ENCODE measurements around the gene PROX1. TPM values are rescaled to one million over a fixed set of nuclear protein-coding genes. Genes with fewer than 3 reads are reported as not detected.

Gene PROX1
- total and polyA plus RNA-seq, 2 donors (not counting 1 experiment from before 2014, with no cell fraction given), result 0.24 to 3.8 TPM

DNA sequence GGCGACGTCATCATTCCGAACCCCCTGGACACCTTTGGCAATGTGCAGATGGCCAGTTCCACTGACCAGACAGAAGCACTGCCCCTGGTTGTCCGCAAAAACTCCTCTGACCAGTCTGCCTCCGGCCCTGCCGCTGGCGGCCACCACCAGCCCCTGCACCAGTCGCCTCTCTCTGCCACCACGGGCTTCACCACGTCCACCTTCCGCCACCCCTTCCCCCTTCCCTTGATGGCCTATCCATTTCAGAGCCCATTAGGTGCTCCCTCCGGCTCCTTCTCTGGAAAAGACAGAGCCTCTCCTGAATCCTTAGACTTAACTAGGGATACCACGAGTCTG is 10.0 kb downstream of the PROX1 start:
- Mint-ChIP-seq H3K27me3 (no peaks in the 10 kb centered on the region), H3K27ac (no peak overlapping the region), H3K4me1 (no peaks in the 10 kb centered on the region), H3K9me3 (ENCODE audit: insufficient read depth) (no peaks in the 10 kb centered on the region), H3K4me3 (no peak overlapping the region)
- Histone ChIP-seq H3K4me3 (ENCODE audit: control extremely low read depth in 1 of 5, extremely low read depth in 1 of 5, insufficient read depth in 1 of 5, low read depth in 2 of 5, low read length in 4 of 5) (no peak overlapping the region), H3K4me1 (ENCODE audit: control insufficient read depth in 2 of 2, insufficient read depth in 2 of 2, low read length in 2 of 2) (no peaks in the 10 kb centered on the region), H4K20me1 (ENCODE audit: control insufficient read depth, insufficient read depth, low read length, poor library complexity, severe bottlenecking) (no peaks in the 10 kb centered on the region), H3K9me3 (ENCODE audit: control extremely low read depth in 1 of 3, control insufficient read depth in 2 of 3, insufficient read depth in 1 of 3, low read length in 2 of 3) (peaks cover 0 to 14% (median 0%) of the 10 kb centered on the region in 3 donors), H3K36me3 (replicated peaks in 1 of 2; ENCODE audit: control extremely low read depth in 1 of 2, control insufficient read depth in 1 of 2, extremely low read depth in 1 of 2, insufficient read depth in 2 of 2, low read length in 1 of 2) (no peaks in the 10 kb centered on the region), H3K79me2 (ENCODE audit: control insufficient read depth, insufficient read depth, low read length) (no peaks in the 10 kb centered on the region), H3K9ac (ENCODE audit: low read length) (no peak overlapping the region), H3K27ac (ENCODE audit: low read length in 2 of 2) (no peak overlapping the region), H3K4me2 (replicated peaks; ENCODE audit: low read depth, low read length, poor library complexity, severe bottlenecking) (no peak overlapping the region), H2AFZ (ENCODE audit: insufficient read depth, low read depth, low read length, poor library complexity, severe bottlenecking) (no peak overlapping the region), H3K27me3 (replicated peaks in 1 of 4; ENCODE audit: control extremely low read depth in 1 of 4, control insufficient read depth in 3 of 4, insufficient read depth in 4 of 4, low read length in 3 of 4) (peaks cover 0 to 4% (median under 1%) of the 10 kb centered on the region in 4 experiments)
- intact Hi-C loops (cut with micrococcal nuclease), result no loop called here
- ChIA-PET POLR2A (no interaction called here), CTCF (no interaction called here)
- no peak for TF ChIP-seq EZH2 (IDR thresholded peaks at IDR 0.05; ENCODE audit: borderline replicate concordance, insufficient read depth, low read depth, low read length, poor library complexity, severe bottlenecking)
- TF ChIP-seq, protein P1, sequence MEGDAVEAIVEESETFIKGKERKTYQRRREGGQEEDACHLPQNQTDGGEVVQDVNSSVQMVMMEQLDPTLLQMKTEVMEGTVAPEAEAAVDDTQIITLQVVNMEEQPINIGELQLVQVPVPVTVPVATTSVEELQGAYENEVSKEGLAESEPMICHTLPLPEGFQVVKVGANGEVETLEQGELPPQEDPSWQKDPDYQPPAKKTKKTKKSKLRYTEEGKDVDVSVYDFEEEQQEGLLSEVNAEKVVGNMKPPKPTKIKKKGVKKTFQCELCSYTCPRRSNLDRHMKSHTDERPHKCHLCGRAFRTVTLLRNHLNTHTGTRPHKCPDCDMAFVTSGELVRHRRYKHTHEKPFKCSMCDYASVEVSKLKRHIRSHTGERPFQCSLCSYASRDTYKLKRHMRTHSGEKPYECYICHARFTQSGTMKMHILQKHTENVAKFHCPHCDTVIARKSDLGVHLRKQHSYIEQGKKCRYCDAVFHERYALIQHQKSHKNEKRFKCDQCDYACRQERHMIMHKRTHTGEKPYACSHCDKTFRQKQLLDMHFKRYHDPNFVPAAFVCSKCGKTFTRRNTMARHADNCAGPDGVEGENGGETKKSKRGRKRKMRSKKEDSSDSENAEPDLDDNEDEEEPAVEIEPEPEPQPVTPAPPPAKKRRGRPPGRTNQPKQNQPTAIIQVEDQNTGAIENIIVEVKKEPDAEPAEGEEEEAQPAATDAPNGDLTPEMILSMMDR (IDR thresholded peaks at IDR 0.05), result no peak
- no peak for ATAC-seq (ENCODE audit: low read depth)
- no peak for DNase-seq
- WGBS (ENCODE audit: insufficient coverage), result 93% methylated on average over 13 of the region's 13 CpGs

DNA sequence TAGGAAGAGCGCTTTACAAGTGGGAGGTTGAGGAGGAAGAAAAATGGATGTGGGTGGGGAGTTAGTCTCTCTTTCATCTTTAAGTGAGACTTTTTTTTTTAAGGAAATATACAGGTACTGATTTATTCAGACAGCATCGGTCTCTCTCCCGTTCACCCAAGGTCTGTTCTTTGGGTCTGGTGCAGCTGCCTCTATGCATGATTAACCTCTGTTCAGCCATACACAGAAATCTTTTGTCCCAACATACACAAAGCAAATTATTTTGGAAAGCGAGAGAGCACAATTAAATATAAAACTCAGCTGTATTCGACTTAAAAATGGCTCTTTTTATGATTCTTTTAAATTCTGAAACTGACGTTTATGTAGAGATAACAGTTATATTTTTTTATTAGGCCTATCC is 11.0 kb downstream of the PROX1 start:
- H4K20me1 ChIP-seq (ENCODE audit: control insufficient read depth, insufficient read depth, low read length, poor library complexity, severe bottlenecking), result no peaks in the 10 kb centered on the region
- no peak overlapping the region for H2AFZ ChIP-seq (ENCODE audit: insufficient read depth, low read depth, low read length, poor library complexity, severe bottlenecking)
- no peak overlapping the region for H3K4me2 ChIP-seq (replicated peaks; ENCODE audit: low read depth, low read length, poor library complexity, severe bottlenecking)
- Mint-ChIP-seq H3K4me1 (no peaks in the 10 kb centered on the region), H3K27ac (no peak overlapping the region), H3K4me3 (no peak overlapping the region), H3K9me3 (ENCODE audit: insufficient read depth) (no peaks in the 10 kb centered on the region), H3K27me3 (no peaks in the 10 kb centered on the region)
- H3K4me1 ChIP-seq (ENCODE audit: control insufficient read depth in 2 of 2, insufficient read depth in 2 of 2, low read length in 2 of 2), result no peaks in the 10 kb centered on the region
- TF ChIP-seq, protein P1 (IDR thresholded peaks at IDR 0.05), result no peak
- TF ChIP-seq EZH2 (IDR thresholded peaks at IDR 0.05; ENCODE audit: borderline replicate concordance, insufficient read depth, low read depth, low read length, poor library complexity, severe bottlenecking), result no peak
- no peaks in the 10 kb centered on the region for H3K36me3 ChIP-seq (replicated peaks in 1 of 2; ENCODE audit: control extremely low read depth in 1 of 2, control insufficient read depth in 1 of 2, extremely low read depth in 1 of 2, insufficient read depth in 2 of 2, low read length in 1 of 2)
- no peak for DNase-seq
- no peak overlapping the region for H3K27ac ChIP-seq (ENCODE audit: low read length in 2 of 2)
- ChIA-PET CTCF (no interaction called here), POLR2A (no interaction called here)
- H3K79me2 ChIP-seq (ENCODE audit: control insufficient read depth, insufficient read depth, low read length), result no peaks in the 10 kb centered on the region
- no CpG with 5 or more reads among the region's 6 CpGs for WGBS (ENCODE audit: insufficient coverage)
- H3K9me3 ChIP-seq (ENCODE audit: control extremely low read depth in 1 of 3, control insufficient read depth in 2 of 3, insufficient read depth in 1 of 3, low read length in 2 of 3), result peaks cover 0 to 14% (median 0%) of the 10 kb centered on the region in 3 donors
- intact Hi-C loops (cut with micrococcal nuclease), result no loop called here
- H3K4me3 ChIP-seq (ENCODE audit: control extremely low read depth in 1 of 5, extremely low read depth in 1 of 5, insufficient read depth in 1 of 5, low read depth in 2 of 5, low read length in 4 of 5), result no peak overlapping the region
- ATAC-seq (ENCODE audit: low read depth), result no peak
- H3K9ac ChIP-seq (ENCODE audit: low read length), result no peak overlapping the region
- peaks cover 0 to 3% (median under 1%) of the 10 kb centered on the region in 4 experiments for H3K27me3 ChIP-seq (replicated peaks in 1 of 4; ENCODE audit: control extremely low read depth in 1 of 4, control insufficient read depth in 3 of 4, insufficient read depth in 4 of 4, low read length in 3 of 4)

Data from B cell (primary cell).